HEK293T (cell line): ENCODE results near the gene SSX7.
"Not testable (repeated sequence)": the region's sequence is repeated elsewhere in the genome, so short reads cannot be mapped to it uniquely, and the experiment has no call there.

Experiments
- CTCF ChIA-PET: fragments of 350-600 bp; formaldehyde crosslinking; extraction: SDS; loops from one replicate; lab custom pipeline; 2021; ENCODE audit warnings: antibody characterized with exemption, inconsistent platforms; lab: Yijun Ruan, JAX
- POLR2A ChIA-PET: fragments of 350-600 bp; formaldehyde crosslinking; extraction: SDS; loops from one replicate; lab custom pipeline; 2020; ENCODE audit warnings: antibody characterized with exemption, inconsistent platforms; lab: Yijun Ruan, JAX
- DNase-seq: peaks from one replicate; pipeline ENCODE4 v3.0.0; 2012; ENCODE audit warnings: mixed read lengths; ENCODE audit errors: extremely low spot score
- ARNT ChIP-seq: fragments of 450-650 bp; IDR thresholded peaks from 2 replicates; pipeline ENCODE4 v1.6.1; 2017; ENCODE audit warnings: mild to moderate bottlenecking
- BHLHE40 ChIP-seq: fragments of 450-650 bp; IDR thresholded peaks from 2 replicates; pipeline ENCODE4 v1.6.1; 2016; ENCODE audit warnings: mild to moderate bottlenecking, moderate library complexity, borderline replicate concordance
- CTBP1 ChIP-seq: fragments of 450-650 bp; IDR thresholded peaks from 2 replicates; pipeline ENCODE4 v1.6.1; 2016; ENCODE audit warnings: borderline replicate concordance
- ELF4 ChIP-seq: fragments of 450-650 bp; IDR thresholded peaks from 2 replicates; pipeline ENCODE4 v1.6.1; 2017; ENCODE audit warnings: antibody characterized with exemption
- FOXA1 ChIP-seq: fragments of 450-650 bp; IDR thresholded peaks from 2 replicates; pipeline ENCODE4 v1.6.1; 2016; ENCODE audit warnings: mild to moderate bottlenecking
- FOXK2 ChIP-seq: fragments of 450-650 bp; IDR thresholded peaks from 2 replicates; pipeline ENCODE4 v1.6.1; 2016; ENCODE audit warnings: mild to moderate bottlenecking
- FOXM1 ChIP-seq: fragments of 450-650 bp; IDR thresholded peaks from 2 replicates; pipeline ENCODE4 v1.6.1; 2017; ENCODE audit warnings: mild to moderate bottlenecking, borderline replicate concordance
- HDGF ChIP-seq: fragments of 450-650 bp; IDR thresholded peaks from 2 replicates; pipeline ENCODE4 v1.6.1; 2017; ENCODE audit warnings: antibody characterized with exemption, borderline replicate concordance
- L3MBTL2 ChIP-seq: fragments of 450-650 bp; conservative IDR thresholded peaks from 2 replicates; pipeline ENCODE4 v1.6.1; 2016; ENCODE audit warnings: mild to moderate bottlenecking
- LEF1 ChIP-seq: fragments of 450-650 bp; IDR thresholded peaks from 2 replicates; pipeline ENCODE4 v1.6.1; 2017; ENCODE audit warnings: mild to moderate bottlenecking, borderline replicate concordance
- NFRKB ChIP-seq: fragments of 450-650 bp; IDR thresholded peaks from 2 replicates; pipeline ENCODE4 v1.6.1; 2016; ENCODE audit warnings: mild to moderate bottlenecking, moderate library complexity
- PKNOX1 ChIP-seq: fragments of 450-650 bp; IDR thresholded peaks from 2 replicates; pipeline ENCODE4 v1.6.1; 2016
- SP1 ChIP-seq: fragments of 450-650 bp; IDR thresholded peaks from 2 replicates; pipeline ENCODE4 v1.6.1; 2017
- SUZ12 ChIP-seq: fragments of 450-650 bp; IDR thresholded peaks from 2 replicates; pipeline ENCODE4 v1.6.1; 2016; ENCODE audit warnings: mild to moderate bottlenecking
- TARDBP ChIP-seq: fragments of 450-650 bp; IDR thresholded peaks from 2 replicates; pipeline ENCODE4 v1.6.1; 2016

SSX7 gene

GRCh38 chrX:52654800-52655199 is at the start of gene SSX7:
Gene SSX7 (minus strand): TSS chrX:52654900. CDS start chrX:52653472, 1,428 bp downstream.
- DNase-seq, CTCF ChIA-PET, POLR2A ChIA-PET: not testable (repeated sequence)

GRCh38 chrX:52692034-52692433 is 37.3 kb upstream of the SSX7 start:
- CTCF ChIA-PET, POLR2A ChIA-PET, DNase-seq: not testable (repeated sequence)

GRCh38 chrX:52662218-52662617 is 7.5 kb upstream of the SSX7 start:
- DNase-seq, POLR2A ChIA-PET, CTCF ChIA-PET: not testable (repeated sequence)

- POLR2A ChIA-PET, CTCF ChIA-PET, DNase-seq: not testable (repeated sequence)
These were observed 775 bp upstream of the SSX7 start for GRCh38 chrX:52655475-52655874.

GRCh38 chrX:52650676-52651075 is 4.0 kb downstream of the SSX7 start:
- CTCF ChIA-PET, DNase-seq: not testable (repeated sequence)

GRCh38 chrX:52648956-52649355 is 5.7 kb downstream of the SSX7 start:
- CTCF ChIA-PET, DNase-seq, POLR2A ChIA-PET: not testable (repeated sequence)

More at GRCh38 chrX:52650676-52651075, 4.0 kb downstream of the SSX7 start:
- POLR2A ChIA-PET, result not testable (repeated sequence)

- POLR2A ChIA-PET, DNase-seq, CTCF ChIA-PET: not testable (repeated sequence)
These were observed 26.2 kb downstream of the SSX7 start for GRCh38 chrX:52628483-52628882.

- POLR2A ChIA-PET, CTCF ChIA-PET, DNase-seq: not testable (repeated sequence)
These were observed 34.0 kb downstream of the SSX7 start for GRCh38 chrX:52620661-52621060.

GRCh38 chrX:52608961-52609360 is 45.7 kb downstream of the SSX7 start:
- no peak for TF ChIP-seq LEF1
- no peak for TF ChIP-seq ELF4
- no peak for TF ChIP-seq FOXK2
- TF ChIP-seq BHLHE40, result no peak
- TF ChIP-seq SUZ12, result no peak
- no peak for TF ChIP-seq FOXA1
- no peak for TF ChIP-seq CTBP1
- no peak for TF ChIP-seq TARDBP
- no peak for TF ChIP-seq SP1
- no peak for TF ChIP-seq PKNOX1
- TF ChIP-seq ARNT, result no peak
- TF ChIP-seq HDGF, result no peak
- no peak for TF ChIP-seq FOXM1
- no peak for TF ChIP-seq NFRKB
- no peak for DNase-seq
- CTCF ChIA-PET, result no interaction called here
- POLR2A ChIA-PET, result no interaction called here

- DNase-seq, POLR2A ChIA-PET, CTCF ChIA-PET: not testable (repeated sequence)
These were observed 51.5 kb downstream of the SSX7 start for GRCh38 chrX:52603151-52603550.

- TF ChIP-seq LEF1 (no peak), FOXM1 (no peak), L3MBTL2 (no peak), TARDBP (no peak), HDGF (no peak), FOXA1 (no peak), CTBP1 (no peak), ARNT (no peak), SUZ12 (no peak), FOXK2 (no peak), SP1 (no peak), NFRKB (no peak)
- no peak for DNase-seq
- POLR2A ChIA-PET, result no interaction called here
- CTCF ChIA-PET, result no interaction called here
These were observed 55.8 kb downstream of the SSX7 start for GRCh38 chrX:52598886-52599285.
